ENCODE data around the gene MRFAP1.
"Not testable (repeated sequence)": the region's sequence is repeated elsewhere in the genome, so short reads cannot be mapped to it uniquely, and the experiment has no call there.

The MRFAP1 gene

GRCh38 chr4:6668391-6668790 is 27.9 kb downstream of the MRFAP1 start:
- no peak for DNase-seq (ENCODE audit: low read depth in 2 of 2)

DNA sequence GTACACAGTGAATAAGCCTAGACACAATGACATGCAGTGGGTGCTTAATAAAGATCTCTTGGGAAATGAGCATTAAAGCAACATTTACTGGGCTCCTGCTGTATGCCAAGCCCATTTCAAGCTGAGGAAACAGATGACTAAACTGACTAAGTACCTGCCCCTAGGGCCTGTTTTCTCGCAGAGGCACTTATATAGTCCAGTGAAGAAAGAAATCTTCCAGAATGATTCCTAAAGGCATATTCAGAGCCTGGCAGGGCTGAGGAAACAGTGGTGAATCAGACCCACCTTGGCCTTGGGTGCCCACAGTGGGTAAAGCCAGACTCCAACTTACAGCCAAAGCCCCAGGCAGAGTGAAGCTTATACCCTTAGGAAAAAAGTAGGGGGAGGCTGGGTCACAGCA is 31.2 kb downstream of the MRFAP1 start:
- no peak for DNase-seq (ENCODE audit: low read depth in 2 of 2)

DNA sequence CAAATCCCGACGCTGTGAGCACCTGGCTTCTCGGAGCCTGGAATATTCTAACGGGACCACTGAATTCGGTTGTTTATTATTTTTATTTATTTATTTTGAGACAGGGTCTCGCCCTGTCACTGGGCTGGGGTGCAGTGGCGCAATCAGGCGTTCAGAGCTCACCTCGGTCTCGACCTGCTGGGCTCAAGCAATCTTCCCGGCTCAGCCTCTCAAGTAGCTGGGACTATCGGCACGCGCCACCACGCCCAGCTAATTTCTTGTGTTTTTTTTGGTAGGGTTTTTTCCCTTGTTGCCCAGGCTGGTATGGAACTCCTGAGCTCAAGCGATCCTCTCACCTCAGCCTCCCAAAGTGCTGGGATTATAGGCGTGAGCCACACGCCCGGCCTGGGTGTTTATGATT is 31.6 kb downstream of the MRFAP1 start:
- DNase-seq (ENCODE audit: low read depth in 2 of 2): no peak

DNA sequence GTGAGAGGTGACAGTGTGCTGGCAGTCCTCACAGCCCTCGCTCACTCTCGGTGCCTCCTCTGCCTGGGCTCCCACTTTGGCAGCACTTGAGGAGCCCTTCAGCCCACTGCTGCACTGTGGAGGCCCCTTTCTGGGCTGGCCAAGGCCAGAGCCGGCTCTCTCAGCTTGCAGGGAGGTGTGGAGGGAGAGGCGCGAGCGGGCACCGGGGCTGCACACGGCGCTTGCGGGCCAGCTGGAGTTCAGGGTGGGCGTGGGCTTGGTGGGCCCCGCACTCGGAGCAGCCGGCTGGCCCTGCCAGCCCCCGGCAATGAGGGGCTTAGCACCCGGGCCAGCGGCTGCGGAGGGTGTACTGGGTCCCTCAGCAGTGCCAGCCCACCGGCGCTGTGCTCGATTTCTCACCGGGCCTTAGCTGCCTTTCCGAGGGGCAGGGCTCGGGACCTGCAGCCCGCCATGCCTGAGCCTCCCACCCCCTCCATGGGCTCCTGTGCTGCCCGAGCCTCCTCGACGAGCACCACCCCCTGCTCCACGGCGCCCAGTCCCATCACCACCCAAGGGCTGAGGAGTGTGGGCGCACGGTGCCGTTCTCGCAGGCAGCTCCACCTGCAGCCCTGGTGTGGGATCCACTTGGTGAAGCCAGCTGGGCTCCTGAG is 32.2 kb downstream of the MRFAP1 start:
- not testable (repeated sequence) for DNase-seq (ENCODE audit: low read depth in 2 of 2)

DNA sequence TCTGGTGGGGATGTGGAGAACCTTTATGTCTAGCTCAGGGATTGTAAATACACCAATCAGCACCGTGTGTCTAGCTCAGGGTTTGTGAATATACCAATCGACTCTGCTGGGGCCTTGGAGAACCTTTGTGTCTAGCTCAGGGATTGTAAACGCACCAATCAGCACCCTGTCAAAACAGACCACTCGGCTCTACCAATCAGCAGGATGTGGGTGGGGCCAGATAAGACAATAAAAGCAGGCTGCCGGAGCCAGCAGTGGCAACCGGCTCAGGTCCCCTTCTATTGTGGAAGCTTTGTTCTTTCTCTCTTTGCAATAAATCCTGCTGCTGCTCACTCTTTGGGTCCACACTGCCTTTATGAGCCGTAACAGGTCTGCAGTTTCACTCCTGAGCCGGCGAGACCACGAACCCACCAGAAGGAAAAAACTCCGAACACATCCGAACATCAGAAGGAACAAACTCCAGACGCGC is 32.7 kb downstream of the MRFAP1 start:
- peak in 1 of 2 donors; percentile 40 for DNase-seq (ENCODE audit: low read depth in 2 of 2)

GRCh38 chr4:6673660-6674499 is 33.4 kb downstream of the MRFAP1 start:
- peak; percentile 91 to 93 for DNase-seq (ENCODE audit: low read depth in 2 of 2)

DNA sequence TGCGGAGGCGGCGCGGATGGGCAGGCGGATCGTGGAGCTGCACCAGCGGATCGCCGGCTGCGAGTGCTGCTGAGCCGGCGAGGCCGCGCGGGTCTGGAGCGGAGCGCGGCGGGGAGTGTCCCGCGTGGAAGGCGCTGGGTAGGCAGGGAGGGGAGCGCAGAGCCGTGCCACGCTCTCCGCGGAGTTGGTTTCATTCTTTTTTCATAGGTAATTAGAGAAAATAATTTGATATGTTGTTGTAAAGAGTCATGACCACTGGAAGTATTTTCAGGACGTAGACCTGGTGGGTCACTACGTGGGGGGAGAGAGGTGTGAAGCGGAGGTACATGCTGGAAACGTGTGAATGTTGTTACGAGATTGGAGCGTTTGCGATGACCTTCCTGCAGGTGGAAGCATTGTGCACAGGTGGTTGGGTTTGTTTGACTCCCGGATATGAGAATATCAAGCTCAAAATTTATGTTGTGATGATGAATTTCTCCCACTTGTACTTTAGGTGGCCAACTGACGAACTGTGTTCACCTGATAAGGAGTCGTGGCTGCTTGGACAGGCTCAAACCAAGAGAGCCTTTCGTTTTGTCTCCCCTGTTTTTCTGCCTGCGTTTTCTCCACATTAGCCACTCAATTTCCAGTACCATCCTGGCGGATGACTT is 34.1 kb downstream of the MRFAP1 start:
- peak; percentile 40 to 54 for DNase-seq (ENCODE audit: low read depth in 2 of 2)

- DNase-seq (ENCODE audit: low read depth in 2 of 2): no peak
Observed at GRCh38 chr4:6676722-6677558, 36.5 kb downstream of the MRFAP1 start.

DNA sequence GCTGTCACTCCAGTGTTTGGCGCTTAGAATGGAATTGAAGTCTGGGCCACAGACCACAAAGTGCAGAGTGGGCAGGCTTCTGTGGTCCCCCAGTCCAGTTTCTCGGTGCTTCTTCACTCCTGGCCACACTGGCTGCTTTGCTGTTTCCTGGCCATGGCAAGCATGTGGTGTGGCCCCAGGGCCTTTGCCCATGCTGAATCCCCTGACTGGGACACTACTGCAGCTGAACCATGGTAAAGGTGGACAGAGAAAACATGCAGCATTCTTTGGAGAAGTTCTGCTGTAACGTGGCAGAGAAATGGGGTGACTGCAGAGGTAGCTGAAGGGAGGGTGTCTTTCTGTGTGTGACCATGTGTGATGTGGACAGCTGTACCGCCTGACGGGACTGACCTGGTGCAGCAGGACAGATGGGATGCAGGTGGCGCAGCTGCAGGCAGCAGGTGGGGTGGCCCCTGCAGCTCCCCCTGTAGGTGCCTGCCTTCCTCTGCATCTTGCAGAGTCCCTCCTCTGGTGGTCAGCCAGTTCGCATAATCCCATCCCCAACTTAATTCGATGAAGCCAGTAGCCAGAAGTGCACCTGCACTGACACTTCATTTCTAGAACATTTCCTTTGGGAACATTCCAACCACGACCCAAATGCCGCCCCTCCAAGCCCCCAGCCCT is 40.0 kb downstream of the MRFAP1 start:
- no peak for DNase-seq (ENCODE audit: low read depth in 2 of 2)

GRCh38 chr4:6681191-6681590 is 40.7 kb downstream of the MRFAP1 start:
- DNase-seq (ENCODE audit: low read depth in 2 of 2): no peak

- no peak for DNase-seq (ENCODE audit: low read depth in 2 of 2)
Observed at GRCh38 chr4:6682862-6683590, 42.5 kb downstream of the MRFAP1 start.

GRCh38 chr4:6684656-6685055 is 44.2 kb downstream of the MRFAP1 start:
- no peak for DNase-seq (ENCODE audit: low read depth in 2 of 2)

DNA sequence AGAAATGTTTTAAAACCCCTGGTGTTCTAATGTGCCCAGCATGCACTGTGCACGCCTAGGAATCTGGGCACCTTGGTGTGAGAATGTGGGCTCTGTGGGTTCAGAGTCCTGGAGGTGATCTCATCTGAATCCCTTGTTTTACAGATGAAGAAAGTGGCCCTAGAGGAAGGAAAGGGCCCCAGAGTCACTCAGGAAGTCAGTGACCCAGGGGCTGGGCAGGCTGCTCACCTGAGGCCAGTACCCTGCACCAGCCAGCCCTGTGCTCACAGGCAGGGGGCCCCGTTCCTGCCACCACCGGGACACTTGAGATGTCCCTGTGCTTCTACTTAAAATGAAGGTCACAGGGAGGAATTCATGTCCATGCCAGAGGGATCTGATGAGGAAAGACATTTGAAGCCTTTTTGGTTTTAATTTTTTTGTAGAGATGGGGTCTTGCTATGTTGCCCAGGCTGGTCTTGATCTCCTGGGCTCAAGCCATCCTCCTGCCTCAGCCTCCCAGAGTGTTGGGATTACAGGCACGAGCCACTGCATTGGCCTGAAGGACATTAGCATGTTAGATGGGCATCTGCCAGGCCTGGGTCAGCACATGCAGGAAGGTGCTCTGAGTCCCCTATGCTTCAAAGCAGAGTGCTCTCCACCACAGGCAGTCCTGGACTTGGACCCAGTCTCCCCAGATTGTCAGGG is 45.8 kb downstream of the MRFAP1 start:
- DNase-seq (ENCODE audit: low read depth in 2 of 2): no peak

GRCh38 chr4:6687947-6688878 is 47.7 kb downstream of the MRFAP1 start:
- no peak for DNase-seq (ENCODE audit: low read depth in 2 of 2)

DNA sequence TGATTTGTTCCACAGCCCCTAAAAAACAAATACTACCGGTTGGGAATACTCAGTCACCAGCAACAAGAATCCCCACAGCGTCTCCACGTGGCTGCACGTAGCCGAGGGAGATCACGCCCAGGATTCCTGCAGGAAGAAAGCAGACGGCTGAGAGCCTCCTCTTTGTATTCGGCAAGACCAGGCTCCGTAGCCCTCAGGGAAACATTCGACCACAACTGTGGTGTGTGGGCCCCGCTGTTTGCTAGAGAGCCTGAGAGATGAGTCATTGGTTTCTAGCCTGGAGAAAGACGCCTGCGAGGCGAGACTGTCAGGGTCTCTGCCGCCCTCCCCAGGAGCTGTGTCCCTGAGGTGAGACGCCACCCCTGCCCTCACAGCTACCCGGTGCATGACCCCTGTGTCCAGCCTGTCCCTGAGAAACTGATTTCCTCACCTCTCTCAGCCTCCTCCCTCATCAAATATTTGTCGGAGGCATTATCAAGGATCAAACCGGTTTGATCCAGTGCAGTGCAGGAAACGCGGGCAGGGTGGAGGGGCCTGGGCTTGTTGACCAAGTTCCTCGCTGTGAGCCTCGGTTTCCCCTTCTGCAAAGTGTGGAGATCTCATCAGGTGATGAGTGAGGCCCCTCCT is 48.5 kb downstream of the MRFAP1 start:
- peak; percentile 71 to 73 for DNase-seq (ENCODE audit: low read depth in 2 of 2)

- DNase-seq (ENCODE audit: low read depth in 2 of 2): no peak
Observed at GRCh38 chr4:6689506-6689960, 49.0 kb downstream of the MRFAP1 start.
